K562 (cell line): Measurements from ENCODE around the gene DPH2. TPM values are rescaled to one million over a fixed set of nuclear protein-coding genes. Genes with fewer than 3 reads are reported as not detected.
A peak's percentile ranks its signal among the peaks of the same experiment; 100 is the strongest.

Experiments
- ATAC-seq: fragments of 200-7000 bp; cut with Tn5 transposase; 3 replicates; pipeline ENCODE4 v1.9.1; 2020; ENCODE audit warnings: moderate library complexity
- BruUV-seq: library from RNA; stranded (reverse); fragments of 400-500 nt; replicated peaks from 2 replicates; lab custom pipeline; 2021; lab: Mats Ljungman, UMichigan
- CTCF ChIA-PET: fragments of 300-600 bp; formaldehyde crosslinking; extraction: SDS; loops from one replicate; lab custom pipeline; 2021; ENCODE audit warnings: low intra/inter-chr PET ratio; lab: Yijun Ruan, JAX
- POLR2A ChIA-PET: fragments of 300-600, 350-650 bp; sonication (Branson Sonifier 250); formaldehyde crosslinking; extraction: SDS; loops from one replicate; lab custom pipeline; 2021; ENCODE audit warnings: antibody characterized with exemption, inconsistent platforms; lab: Yijun Ruan, JAX
- DNase-seq, 4 experiments: peaks; one replicate each; pipeline versions ENCODE4 v3.0.0 to v3.0.0-alpha.2; 2011 to 2018; ENCODE audit warnings: low spot score in 3 of 4, mixed read lengths in 3 of 4; ENCODE audit errors: extremely low read depth in 1 of 4
- FAIRE-seq: peaks from 2 replicates; lab custom pipeline; 2011; peaks lifted over from hg19 to GRCh38; lab: Jason Lieb, UNC
- H2AFZ ChIP-seq: 2 replicates; pipeline ENCODE4 v1.6.0; 2011; ENCODE audit warnings: low read depth, low read length, control low read depth, inconsistent platforms
- H3K27ac ChIP-seq: fragments of 200-600 bp; 3 replicates; pipeline ENCODE4 v1.8.0; 2011; ENCODE audit warnings: low read depth, mild to moderate bottlenecking, control low read depth, inconsistent platforms, low read length, moderate library complexity, mixed read lengths; ENCODE audit errors: extremely low read depth
- H3K27me3 ChIP-seq, 2 experiments: fragments of 300-600 bp in 1 of 2; 2 replicates in 1 of 2; 3 replicates in 1 of 2; pipeline versions ENCODE4 v1.6.0 to v1.8.0; 2011; ENCODE audit warnings: inconsistent platforms in 2 of 2, low read length in 2 of 2, mild to moderate bottlenecking in 1 of 2, mixed read lengths in 1 of 2, moderate library complexity in 1 of 2; ENCODE audit not compliant: control insufficient read depth in 2 of 2, insufficient read depth in 2 of 2
- H3K36me3 ChIP-seq: fragments of 300-600 bp; 3 replicates; pipeline ENCODE4 v1.8.0; 2011; ENCODE audit warnings: mild to moderate bottlenecking, low read length, inconsistent platforms; ENCODE audit not compliant: control insufficient read depth, insufficient read depth
- H3K4me1 ChIP-seq, 2 experiments: fragments of 200-600 bp in 1 of 2; replicated peaks in 1 of 2; 2 replicates in 1 of 2; 3 replicates in 1 of 2; pipeline versions ENCODE4 v1.5.1 to v1.8.0; 2011; ENCODE audit warnings: inconsistent platforms in 2 of 2, low read length in 2 of 2, mild to moderate bottlenecking in 1 of 2, mixed read lengths in 1 of 2, moderate library complexity in 1 of 2; ENCODE audit not compliant: control insufficient read depth in 2 of 2, insufficient read depth in 2 of 2
- H3K4me2 ChIP-seq: 2 replicates; pipeline ENCODE4 v1.6.1; 2011; ENCODE audit warnings: low read length, control low read depth, inconsistent platforms, mixed read lengths; ENCODE audit not compliant: insufficient read depth
- H3K4me3 ChIP-seq: fragments of 200-600 bp; sonication (generic), shearing (Covaris generic); 2 replicates; pipeline ENCODE4 v1.5.1; 2016; ENCODE audit warnings: control low read depth, inconsistent platforms
- H3K79me2 ChIP-seq: fragments of 200-600 bp; 3 replicates; pipeline ENCODE4 v1.8.0; 2011; ENCODE audit warnings: low read length, inconsistent platforms; ENCODE audit not compliant: control insufficient read depth, insufficient read depth
- H3K9ac ChIP-seq, 2 experiments: 2 replicates each; pipeline versions ENCODE4 v1.6.0 to v1.6.1; 2011; ENCODE audit warnings: low read depth in 2 of 2, low read length in 2 of 2, control low read depth in 1 of 2, inconsistent platforms in 1 of 2, mild to moderate bottlenecking in 1 of 2, mixed read lengths in 1 of 2; ENCODE audit not compliant: insufficient read depth in 1 of 2
- H3K9me1 ChIP-seq: one replicate; pipeline ENCODE4 v1.6.0; 2011; ENCODE audit warnings: inconsistent platforms, mild to moderate bottlenecking, low read length, moderate library complexity; ENCODE audit not compliant: control insufficient read depth, insufficient read depth
- H3K9me3 ChIP-seq: replicated peaks from 2 replicates; pipeline ENCODE4 v1.5.1; 2011; ENCODE audit warnings: low read depth, low read length, inconsistent platforms; ENCODE audit not compliant: control insufficient read depth, insufficient read depth
- H4K20me1 ChIP-seq: replicated peaks from 2 replicates; pipeline ENCODE4 v1.6.1; 2011; ENCODE audit warnings: low read length, inconsistent platforms, mixed read lengths; ENCODE audit not compliant: control insufficient read depth, insufficient read depth
- CBFB ChIP-seq: sonication (generic); formaldehyde crosslinking; IDR thresholded peaks from 2 replicates; pipeline ENCODE4 v1.4.0; 2020; ENCODE audit warnings: mild to moderate bottlenecking, missing genetic modification reagents
- CC2D1A ChIP-seq: fragments of 450-650 bp; IDR thresholded peaks from 2 replicates; pipeline ENCODE4 v1.6.1; 2017; ENCODE audit warnings: mild to moderate bottlenecking
- DIDO1 ChIP-seq: fragments of 450-650 bp; IDR thresholded peaks from 2 replicates; pipeline ENCODE4 v1.6.1; 2016; ENCODE audit warnings: low read depth, missing biosample characterization, missing genetic modification characterization
- DNMT1 ChIP-seq: fragments of 450-650 bp; IDR thresholded peaks from 2 replicates; pipeline ENCODE4 v1.6.1; 2016; ENCODE audit warnings: antibody characterized with exemption, mild to moderate bottlenecking
- E2F8 ChIP-seq: fragments of 450-650 bp; IDR thresholded peaks from 2 replicates; pipeline ENCODE4 v1.7.1; 2018; ENCODE audit warnings: mild to moderate bottlenecking, low read depth; ENCODE audit not compliant: partially characterized antibody
- FOXK1 ChIP-seq: sonication (generic); formaldehyde crosslinking; IDR thresholded peaks from 2 replicates; pipeline ENCODE4 v1.8.0; 2022; ENCODE audit warnings: missing genetic modification reagents, mild to moderate bottlenecking, borderline replicate concordance
- HCFC1 ChIP-seq: IDR thresholded peaks from 2 replicates; pipeline ENCODE4 v1.6.1; 2012; ENCODE audit warnings: low read depth, low read length, improper control_type of control experiment
- KDM5B ChIP-seq: fragments of 200-600 bp; sonication (generic); IDR thresholded peaks from 2 replicates; pipeline ENCODE4 v1.6.1; 2012; ENCODE audit warnings: low read depth, mild to moderate bottlenecking, moderate library complexity, low read length, control low read depth, inconsistent platforms; ENCODE audit not compliant: insufficient replicate concordance
- KLF1 ChIP-seq: fragments of 450-650 bp; IDR thresholded peaks from 2 replicates; pipeline ENCODE4 v1.6.1; 2016; ENCODE audit warnings: missing genetic modification characterization, missing compliant biosample characterization
- LCOR ChIP-seq: sonication (generic); formaldehyde crosslinking; IDR thresholded peaks from 2 replicates; pipeline ENCODE4 v1.8.0; 2022; ENCODE audit warnings: mild to moderate bottlenecking, missing genetic modification reagents
- MEF2D ChIP-seq: conservative IDR thresholded peaks from 2 replicates; pipeline ENCODE4 v1.6.1; 2016; ENCODE audit warnings: low read depth, missing genetic modification characterization, missing compliant biosample characterization
- NR2C1 ChIP-seq, 2 experiments: fragments of 450-650 bp; IDR thresholded peaks; 2 replicates each; pipeline ENCODE4 v1.6.1; 2017; ENCODE audit warnings: mild to moderate bottlenecking in 2 of 2, antibody characterized with exemption in 1 of 2, inconsistent platforms in 1 of 2, missing compliant biosample characterization in 1 of 2, missing genetic modification characterization in 1 of 2
- RBBP5 ChIP-seq: fragments of 200-600 bp; sonication (generic); IDR thresholded peaks from 2 replicates; pipeline ENCODE4 v1.6.1; 2012; ENCODE audit warnings: borderline replicate concordance, mild to moderate bottlenecking, low read length, control low read depth, inconsistent platforms; ENCODE audit not compliant: insufficient read depth, poor library complexity, severe bottlenecking
- TAF7 ChIP-seq: fragments of 450-650 bp; IDR thresholded peaks from 2 replicates; pipeline ENCODE4 v1.6.1; 2016; ENCODE audit warnings: missing genetic modification characterization, missing compliant biosample characterization
- TCF7L2 ChIP-seq: fragments of 150-350 bp; IDR thresholded peaks from 2 replicates; pipeline ENCODE4 v1.6.1; 2016; ENCODE audit warnings: low read depth, mild to moderate bottlenecking, low read length, moderate library complexity
- ZNF175 ChIP-seq: fragments of 200-800 bp; sonication (Bioruptor generic); IDR thresholded peaks from 2 replicates; pipeline ENCODE4 v1.6.1; 2016; ENCODE audit warnings: low read depth, mild to moderate bottlenecking, missing genetic modification characterization, missing compliant biosample characterization
- ZNF23 ChIP-seq: fragments of 250-450 bp; sonication (Bioruptor Pico); IDR thresholded peaks from 2 replicates; pipeline ENCODE4 v1.4.0; 2020; ENCODE audit warnings: mild to moderate bottlenecking
- ZNF766 ChIP-seq: fragments of 200-800 bp; sonication (Bioruptor generic); conservative IDR thresholded peaks from 2 replicates; pipeline ENCODE4 v1.6.1; 2016; ENCODE audit warnings: missing genetic modification characterization, missing compliant biosample characterization
- WGBS: fragments of 100-300 bp; shearing (Covaris generic); methylation state at CpG from one replicate; pipeline ENCODE4 v1.1.6; 2016; ENCODE audit warnings: low coverage, mixed read lengths; ENCODE audit not compliant: insufficient coverage; ENCODE audit errors: missing lambda C conversion rate; 5-methylcytosine and 5-hydroxymethylcytosine counted together
- in situ Hi-C: fragments of 300-500 bp; cut with MboI; formaldehyde crosslinking; loops from 4 replicates; pipeline ENCODE4 v1.15.0; 2018; ENCODE audit warnings: inconsistent platforms, mixed read lengths
- intact Hi-C: fragments of 100-400 bp; cut with micrococcal nuclease; formaldehyde crosslinking; loops from 2 replicates; pipeline ENCODE4 v1.14.2; 2022
- polyA plus RNA-seq, 8 experiments: library from polyadenylated mRNA; depleted of rRNA in 4 of 8; stranded (reverse) in 5 of 8; unstranded in 3 of 8; fragments of >200 nt; fragmentation: Nextera tagmentation in 2 of 8; fragmentation: Illumina TruSeq in 1 of 8; extraction: Ambion mirVana in 2 of 8; extraction: Trizol in 1 of 8; gene quantifications; 2 replicates each; pipeline versions ENCODE4 v1.2.1 to v1.2.3, GENCODE V29; 2011 to 2014; ENCODE audit warnings: inconsistent platforms in 1 of 8, missing spikeins in 1 of 8
- total RNA-seq, 7 experiments: library from RNA; depleted of rRNA in 6 of 7; stranded (reverse); fragments of >200 nt in 6 of 7; fragmentation: Illumina TruSeq in 2 of 7; extraction: Trizol in 2 of 7; gene quantifications; 2 replicates each; pipeline versions ENCODE4 v1.2.1 to v1.2.3, GENCODE V29; 2011 to 2021; ENCODE audit warnings: low replicate concordance in 1 of 7

The DPH2 gene
- total and polyA plus RNA-seq, 9 of the 15 experiments (the other 6 are each of a cell fraction or from before 2014, with no cell fraction given): 17.9 to 94.1 (median 68.1) TPM

DNA sequence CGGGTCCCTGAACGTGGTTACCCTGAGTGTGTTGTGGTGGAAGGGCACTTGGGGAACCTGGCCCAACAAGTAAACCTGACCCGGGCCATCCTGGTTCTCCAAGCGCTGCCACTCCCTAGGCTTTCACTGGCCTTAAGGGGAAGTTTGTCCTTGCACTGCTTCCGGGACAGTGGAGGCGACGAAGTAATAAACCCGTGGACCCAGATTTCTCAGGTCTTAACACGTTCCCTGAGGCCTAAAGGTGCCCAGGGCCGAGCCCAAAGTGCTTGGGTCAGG, 21.3 kb downstream of the DPH2 start:
- CTCF ChIA-PET: interaction anchor here (0.7 to 0.8 kb wide), 2 partner anchors 202 to 763 kb away, joined by 4 to 5 read pairs; no protein-coding TSS in a partner anchor
- in situ Hi-C loops (no loop called here), intact Hi-C loops (loop anchor here (2.0 to 10.0 kb wide), 3 partner anchors 16 to 304 kb away; partner anchors contain the start of gene ATP6V0B)
- H3K4me3 ChIP-seq: peak overlapping the region; percentile 74
- no peaks in the 10 kb centered on the region for H3K27me3 ChIP-seq
- H3K4me2 ChIP-seq: peak overlapping the region; percentile 81
- TF ChIP-seq TAF7 (tag): peak; percentile 51
- TF ChIP-seq HCFC1: no peak
- 0 out of 2 replicates have a peak, but pooled peaks have one; percentile 15 for TF ChIP-seq KLF1
- TF ChIP-seq ZNF175 (CRISPR knock-in tag): 0 out of 2 replicates have a peak, but pooled peaks have one; percentile 48
- 0 out of 2 replicates have a peak, but pooled peaks have one; percentile 28 for TF ChIP-seq ZNF766 (CRISPR knock-in tag)
- 0 out of 2 replicates have a peak, but pooled peaks have one; percentile 36 for TF ChIP-seq ZNF23 (CRISPR knock-in tag)
- TF ChIP-seq DNMT1: peak; percentile 83; the same call in 1 of the 2 replicates
- TF ChIP-seq LCOR (CRISPR knock-in tag): 0 out of 2 replicates have a peak, but pooled peaks have one; percentile 17
- peak; percentile 57 for TF ChIP-seq RBBP5
- peak; percentile 47 for TF ChIP-seq E2F8
- 0 out of 2 replicates have a peak, but pooled peaks have one; percentile 18 for TF ChIP-seq DIDO1 (tag)
- no peak for TF ChIP-seq CC2D1A
- TF ChIP-seq TCF7L2: no peak
- TF ChIP-seq CBFB (CRISPR knock-in tag): 0 out of 2 replicates have a peak, but pooled peaks have one; percentile 34
- peak; percentile 65 for TF ChIP-seq KDM5B
- TF ChIP-seq NR2C1 (IDR thresholded peaks at IDR 0.05): peak; percentile 60; the same call in 1 of the 2 replicates
- TF ChIP-seq NR2C1 (tag; IDR thresholded peaks at IDR 0.05): peak; percentile 58
- 0 out of 2 replicates have a peak, but pooled peaks have one; percentile 83 for TF ChIP-seq FOXK1 (CRISPR knock-in tag)
- TF ChIP-seq MEF2D: no peak
- TF ChIP-seq, all 486 proteins: peak for 14
- Histone ChIP-seq H3K36me3 (peaks cover 14% of the 10 kb centered on the region; the same call in 2 of the 3 replicates), H3K27ac (peak overlapping the region; percentile 51), H3K79me2 (no peaks in the 10 kb centered on the region), H3K9me3 (no peaks in the 10 kb centered on the region), H3K9ac (peak overlapping the region; percentile 65 to 95), H4K20me1 (no peaks in the 10 kb centered on the region), H2AFZ (peak overlapping the region; percentile 96), H3K9me1 (no peaks in the 10 kb centered on the region), H3K4me1 (peaks cover 15 to 41% of the 10 kb centered on the region in 2 experiments; a peak in 4 of 5 replicates)
- POLR2A ChIA-PET: interaction anchor here (1.3 kb wide), 1 partner anchor 14 kb away, joined by 4 read pairs; no protein-coding TSS in a partner anchor
- BruUV-seq: no TSS peak
- ATAC-seq: no peak; the same call in 2 of the 3 replicates
- 2% methylated on average over 10 of the region's 10 CpGs for WGBS
- FAIRE-seq: peak; percentile 68
- peak in 1 of 4 experiments; percentile 35 for DNase-seq
